Measurements from ENCODE around the gene GCNA.

Gene GCNA

GRCh38 chrX:71578253-71579135 is at the start of gene GCNA:
TSS of gene GCNA (plus strand) at chrX:71578437. CDS start at chrX:71580822, 2,385 bp downstream.
- no peak for TF ChIP-seq CTCF (conservative IDR thresholded peaks at IDR 0.05; ENCODE audit: low read length)
- no peak for TF ChIP-seq EZH2phosphoT487 (IDR thresholded peaks at IDR 0.05; ENCODE audit: borderline replicate concordance)
- Histone ChIP-seq H3K4me3 (ENCODE audit: low read length, poor library complexity, severe bottlenecking) (no peak within 1 kb of the TSS), H2AFZ (ENCODE audit: low read length) (no peak within 1 kb of the TSS), H3K9me3 (ENCODE audit: insufficient read depth, low read depth, low read length) (no peaks in the 10 kb centered on the region), H3K9me2 (replicated peaks; ENCODE audit: low read depth, low read length) (no peaks in the 10 kb centered on the region), H3K27me3 (ENCODE audit: insufficient read depth, low read length, poor library complexity, severe bottlenecking) (no peaks in the 10 kb centered on the region), H4K20me1 (ENCODE audit: insufficient read depth, low read length, poor library complexity, severe bottlenecking) (no peaks in the 10 kb centered on the region), H3K4me1 (ENCODE audit: insufficient read depth, low read length, poor library complexity, severe bottlenecking) (no peaks in the 10 kb centered on the region), H3K36me3 (ENCODE audit: insufficient read depth, low read length) (peaks cover 24% of the 10 kb centered on the region; the same call in 1 of the 2 replicates), H3K9ac (ENCODE audit: low read depth, low read length, poor library complexity, severe bottlenecking) (no peak within 1 kb of the TSS), H3F3A (ENCODE audit: low read depth) (no peaks in the 10 kb centered on the region), H3K79me2 (ENCODE audit: insufficient read depth, low read length) (no peaks in the 10 kb centered on the region), H3K4me2 (ENCODE audit: low read depth, low read length, poor library complexity, severe bottlenecking) (no peak within 1 kb of the TSS)

- H3K79me2 ChIP-seq (ENCODE audit: insufficient read depth, low read length) = peaks cover 56% of the 10 kb centered on the region
These were observed 46.0 kb upstream of the GCNA start for GRCh38 chrX:71532078-71532752.

More at GRCh38 chrX:71532078-71532752, 46.0 kb upstream of the GCNA start:
- peak overlapping the region; percentile 79 for H3K4me2 ChIP-seq (ENCODE audit: low read depth, low read length, poor library complexity, severe bottlenecking)
- peak overlapping the region; percentile 80 for H3K9ac ChIP-seq (ENCODE audit: low read depth, low read length, poor library complexity, severe bottlenecking)
- no peaks in the 10 kb centered on the region for H3K9me2 ChIP-seq (replicated peaks; ENCODE audit: low read depth, low read length)
- peak overlapping the region; percentile 93 for H2AFZ ChIP-seq (ENCODE audit: low read length)
- H3K9me3 ChIP-seq (ENCODE audit: insufficient read depth, low read depth, low read length) = no peaks in the 10 kb centered on the region
- no peaks in the 10 kb centered on the region for H3F3A ChIP-seq (ENCODE audit: low read depth)
- peaks cover 25% of the 10 kb centered on the region for H4K20me1 ChIP-seq (ENCODE audit: insufficient read depth, low read length, poor library complexity, severe bottlenecking)
- H3K36me3 ChIP-seq (ENCODE audit: insufficient read depth, low read length) = no peaks in the 10 kb centered on the region
- TF ChIP-seq EZH2phosphoT487 (IDR thresholded peaks at IDR 0.05; ENCODE audit: borderline replicate concordance) (no peak), CTCF (conservative IDR thresholded peaks at IDR 0.05; ENCODE audit: low read length) (no peak)
- H3K4me1 ChIP-seq (ENCODE audit: insufficient read depth, low read length, poor library complexity, severe bottlenecking) = peaks cover 7% of the 10 kb centered on the region
- H3K27me3 ChIP-seq (ENCODE audit: insufficient read depth, low read length, poor library complexity, severe bottlenecking) = no peaks in the 10 kb centered on the region
- peak overlapping the region; percentile 88 for H3K4me3 ChIP-seq (ENCODE audit: low read length, poor library complexity, severe bottlenecking)

Measured in Loucy (cell line).